Body of pancreas (tissue), 4 donors: ENCODE measurements around the gene STX3.

Experiments
- CTCF ChIP-seq, 7 experiments: fragments of 450-650 bp in 4 of 7; fragments of 200-600 bp in 3 of 7; sonication (generic) in 3 of 7; IDR thresholded peaks; one replicate each; pipeline ENCODE4 v1.5.1; 2016 to 2019; ENCODE audit warnings: antibody characterized with exemption in 7 of 7
- POLR2A ChIP-seq, 3 donors: fragments of 450-650 bp; IDR thresholded peaks; one replicate each; pipeline ENCODE4 v1.6.1; 2016; ENCODE audit warnings: antibody characterized with exemption in 3 of 3, mild to moderate bottlenecking in 2 of 3

GRCh38 chr11:59727426-59727825 is 27.8 kb upstream of the STX3 start:
- TF ChIP-seq CTCF (IDR thresholded peaks at IDR 0.05) (no peak), POLR2A (IDR thresholded peaks at IDR 0.05) (no peak)
